NCI-H748 treated with DMSO at 0.1 percent for 48 hours (cell line): ENCODE data around the gene KLHL13.

Source experiments
- DNase-seq: peaks from one replicate; lab custom pipeline; 2025; lab: John Stamatoyannopoulos, UW

KLHL13 gene

GRCh38 chrX:117854806-117855205, 261.8 kb downstream of the KLHL13 start:
- DNase-seq, result no peak

- no peak for DNase-seq
Observed at GRCh38 chrX:117851025-117851424, 265.6 kb downstream of the KLHL13 start.
